SK-N-MC (cell line): ENCODE data around the gene FAHD2A.

Experiments
- DNase-seq: peaks from one replicate; pipeline ENCODE4 v3.0.0-alpha.2; 2011; ENCODE audit warnings: low read depth, low spot score
- H3K27ac ChIP-seq: fragments of 200-600 bp; sonication (generic); 2 replicates; pipeline ENCODE4 v1.5.1; 2016; ENCODE audit warnings: mixed run types
- H3K36me3 ChIP-seq: fragments of 200-600 bp; sonication (generic); 2 replicates; pipeline ENCODE4 v1.6.1; 2017; ENCODE audit warnings: antibody characterized with exemption, low read length, mixed read lengths; ENCODE audit not compliant: insufficient read depth
- H3K4me3 ChIP-seq: fragments of 200-600 bp; sonication (generic); 2 replicates; pipeline ENCODE4 v1.5.1; 2016
- H3K9ac ChIP-seq: fragments of 200-600 bp; sonication (generic); 2 replicates; pipeline ENCODE4 v1.8.0; 2017; ENCODE audit warnings: mixed run types, mixed read lengths; ENCODE audit not compliant: insufficient read length
- H3K9me3 ChIP-seq: fragments of 200-600 bp; sonication (generic); 2 replicates; pipeline ENCODE4 v1.6.1; 2017; ENCODE audit warnings: low read depth, mild to moderate bottlenecking, antibody characterized with exemption, low read length, moderate library complexity, mixed read lengths
- EZH2 ChIP-seq: fragments of 200-600 bp; sonication (generic); IDR thresholded peaks from one replicate; pipeline ENCODE4 v1.6.1; 2017; ENCODE audit warnings: antibody characterized with exemption
- FOXP2 ChIP-seq: optimal IDR thresholded peaks from 2 replicates; pipeline ENCODE3; 2011; ENCODE audit warnings: mild to moderate bottlenecking, moderate library complexity; ENCODE audit not compliant: insufficient read depth; ENCODE audit errors: extremely low read length, control extremely low read depth
- POLR2AphosphoS5 ChIP-seq: IDR thresholded peaks from 2 replicates; pipeline ENCODE4 v1.6.1; 2012; ENCODE audit warnings: mild to moderate bottlenecking, low read depth, low read length, borderline replicate concordance

Gene FAHD2A

GRCh38 chr2:95379371-95379831 lies 23.1 kb upstream of the FAHD2A start:
- no peak for TF ChIP-seq POLR2AphosphoS5
- no peak for TF ChIP-seq FOXP2
- TF ChIP-seq EZH2 = no peak
- Histone ChIP-seq H3K9me3 (no peaks in the 10 kb centered on the region), H3K27ac (no peak overlapping the region), H3K4me3 (no peak overlapping the region), H3K36me3 (no peaks in the 10 kb centered on the region), H3K9ac (no peak overlapping the region)
- DNase-seq = no peak

GRCh38 chr2:95380280-95380679 lies 22.2 kb upstream of the FAHD2A start:
- Histone ChIP-seq H3K27ac (no peak overlapping the region), H3K9me3 (no peaks in the 10 kb centered on the region), H3K4me3 (no peak overlapping the region), H3K36me3 (no peaks in the 10 kb centered on the region), H3K9ac (no peak overlapping the region)
- DNase-seq = no peak
- TF ChIP-seq POLR2AphosphoS5 = no peak
- TF ChIP-seq EZH2 = no peak
- TF ChIP-seq FOXP2 = no peak

GRCh38 chr2:95380731-95381130 lies 21.8 kb upstream of the FAHD2A start:
- no peak for TF ChIP-seq EZH2
- TF ChIP-seq FOXP2 = no peak
- no peak for TF ChIP-seq POLR2AphosphoS5
- Histone ChIP-seq H3K27ac (no peak overlapping the region), H3K4me3 (no peak overlapping the region), H3K9me3 (no peaks in the 10 kb centered on the region), H3K36me3 (no peaks in the 10 kb centered on the region), H3K9ac (no peak overlapping the region)
- DNase-seq = no peak

GRCh38 chr2:95381212-95382191 lies 21.0 kb upstream of the FAHD2A start:
- TF ChIP-seq POLR2AphosphoS5 (no peak), FOXP2 (no peak), EZH2 (no peak)
- no peak overlapping the region for H3K9ac ChIP-seq
- DNase-seq = no peak

GRCh38 chr2:95382192-95382591 lies 20.3 kb upstream of the FAHD2A start:
- Histone ChIP-seq H3K9ac (no peak overlapping the region), H3K4me3 (no peak overlapping the region), H3K36me3 (no peaks in the 10 kb centered on the region), H3K27ac (no peak overlapping the region), H3K9me3 (no peaks in the 10 kb centered on the region)
- DNase-seq = no peak
- TF ChIP-seq FOXP2 (no peak), EZH2 (no peak), POLR2AphosphoS5 (no peak)

More at GRCh38 chr2:95381212-95382191, 21.0 kb upstream of the FAHD2A start:
- Histone ChIP-seq H3K9me3 (no peaks in the 10 kb centered on the region), H3K4me3 (no peak overlapping the region), H3K27ac (no peak overlapping the region), H3K36me3 (no peaks in the 10 kb centered on the region)

GRCh38 chr2:95382686-95383634 lies 19.5 kb upstream of the FAHD2A start:
- no peak overlapping the region for H3K27ac ChIP-seq

GRCh38 chr2:95383635-95384027 lies 18.9 kb upstream of the FAHD2A start:
- Histone ChIP-seq H3K9ac (no peak overlapping the region), H3K36me3 (no peaks in the 10 kb centered on the region), H3K27ac (no peak overlapping the region), H3K9me3 (no peaks in the 10 kb centered on the region), H3K4me3 (no peak overlapping the region)
- DNase-seq = no peak
- TF ChIP-seq FOXP2 (no peak), EZH2 (no peak), POLR2AphosphoS5 (no peak)

More at GRCh38 chr2:95382686-95383634, 19.5 kb upstream of the FAHD2A start:
- no peak for TF ChIP-seq EZH2
- no peak for TF ChIP-seq FOXP2
- TF ChIP-seq POLR2AphosphoS5 = no peak
- Histone ChIP-seq H3K9ac (no peak overlapping the region), H3K4me3 (no peak overlapping the region), H3K9me3 (no peaks in the 10 kb centered on the region), H3K36me3 (no peaks in the 10 kb centered on the region)
- no peak for DNase-seq
